HepG2 (cell line): ENCODE data around the gene PRKN. TPM values are rescaled to one million over a fixed set of nuclear protein-coding genes. Genes with fewer than 3 reads are reported as not detected.
A peak's percentile ranks its signal among the peaks of the same experiment; 100 is the strongest.

Experiments used
- ATAC-seq: fragments of 200-7000 bp; cut with Tn5 transposase; 3 replicates; pipeline ENCODE4 v1.9.1; 2020; ENCODE audit warnings: mild to moderate bottlenecking, moderate library complexity
- BruUV-seq: library from RNA; stranded (reverse); fragments of 400-500 nt; replicated peaks from 2 replicates; lab custom pipeline; 2021; lab: Mats Ljungman, UMichigan
- CTCF ChIA-PET: fragments of 300-600 bp; formaldehyde crosslinking; extraction: SDS; loops from one replicate; lab custom pipeline; 2021; ENCODE audit warnings: low total read pairs, inconsistent platforms, low intra/inter-chr PET ratio; lab: Yijun Ruan, JAX
- POLR2A ChIA-PET: fragments of 350-600 bp; sonication (Branson Sonifier 250); formaldehyde crosslinking; loops from one replicate; lab custom pipeline; 2020; ENCODE audit warnings: antibody characterized with exemption, inconsistent platforms; lab: Yijun Ruan, JAX
- DNase-seq: peaks from one replicate; pipeline ENCODE4 v3.0.0-alpha.2; 2015; ENCODE audit warnings: low spot score
- FAIRE-seq: peaks from 3 replicates; lab custom pipeline; 2011; peaks lifted over from hg19 to GRCh38; lab: Jason Lieb, UNC
- H2AFZ ChIP-seq: one replicate; pipeline ENCODE4 v1.6.1; 2011; ENCODE audit warnings: low read length, inconsistent platforms
- H3K27ac ChIP-seq: fragments of 300-600 bp; 3 replicates; pipeline ENCODE4 v1.8.0; 2011; ENCODE audit warnings: mixed run types, mild to moderate bottlenecking, mixed read lengths, low read length, inconsistent platforms; ENCODE audit not compliant: insufficient read depth; ENCODE audit errors: extremely low read length
- H3K27me3 ChIP-seq, 2 experiments: fragments of 200-600 bp in 1 of 2; 2 replicates in 1 of 2; 3 replicates in 1 of 2; pipeline versions ENCODE4 v1.6.0 to v1.8.0; 2011; ENCODE audit warnings: low read length in 2 of 2, mild to moderate bottlenecking in 2 of 2, moderate library complexity in 2 of 2, inconsistent platforms in 1 of 2; ENCODE audit not compliant: insufficient read depth in 2 of 2, control insufficient read depth in 1 of 2
- H3K36me3 ChIP-seq, 2 experiments: fragments of 200-600 bp in 1 of 2; replicated peaks in 1 of 2; 2 replicates in 1 of 2; 3 replicates in 1 of 2; pipeline versions ENCODE4 v1.5.1 to v1.8.0; 2011; ENCODE audit warnings: low read length in 2 of 2, inconsistent platforms in 1 of 2; ENCODE audit not compliant: insufficient read depth in 2 of 2, control insufficient read depth in 1 of 2
- H3K4me1 ChIP-seq: 2 replicates; pipeline ENCODE4 v1.5.1; 2012; ENCODE audit warnings: low read length, inconsistent platforms; ENCODE audit not compliant: insufficient read depth
- H3K4me2 ChIP-seq: 2 replicates; pipeline ENCODE4 v1.6.0; 2011; ENCODE audit warnings: low read depth, low read length, inconsistent platforms
- H3K4me3 ChIP-seq, 3 experiments: fragments of 200-600 bp in 1 of 3; sonication (generic), shearing (Covaris generic) in 1 of 3; replicated peaks in 1 of 3; 2 replicates each; pipeline ENCODE4 v1.5.1; 2011 to 2016; ENCODE audit warnings: low read length in 3 of 3, inconsistent platforms in 2 of 3, low read depth in 2 of 3, mild to moderate bottlenecking in 2 of 3, control low read depth in 1 of 3, mixed read lengths in 1 of 3; ENCODE audit not compliant: insufficient read depth in 1 of 3
- H3K79me2 ChIP-seq: one replicate; pipeline ENCODE4 v1.6.1; 2011; ENCODE audit warnings: low read length, inconsistent platforms; ENCODE audit not compliant: insufficient read depth
- H3K9ac ChIP-seq: 2 replicates; pipeline ENCODE4 v1.6.0; 2011; ENCODE audit warnings: mild to moderate bottlenecking, low read depth, low read length, inconsistent platforms; ENCODE audit not compliant: insufficient read depth
- H3K9me3 ChIP-seq: 2 replicates; pipeline ENCODE4 v1.5.1; 2012; ENCODE audit warnings: mild to moderate bottlenecking, low read length
- H4K20me1 ChIP-seq: 2 replicates; pipeline ENCODE4 v1.6.0; 2011; ENCODE audit warnings: inconsistent platforms, mild to moderate bottlenecking, low read length, moderate library complexity; ENCODE audit not compliant: insufficient read depth
- MAFK ChIP-seq, 2 experiments: IDR thresholded peaks in 1 of 2; conservative IDR thresholded peaks in 1 of 2; 2 replicates each; pipeline ENCODE4 v1.6.1; 2011; ENCODE audit warnings: improper control_type of control experiment in 2 of 2, low read length in 2 of 2
- RCOR2 ChIP-seq: IDR thresholded peaks from 2 replicates; pipeline ENCODE4 v1.6.1; 2016; ENCODE audit warnings: missing biosample characterization, missing genetic modification reagents
- SAFB2 ChIP-seq: sonication (generic); formaldehyde crosslinking; IDR thresholded peaks from 2 replicates; pipeline ENCODE4 v1.5.1; 2020; ENCODE audit warnings: missing genetic modification reagents, low read depth, mild to moderate bottlenecking, borderline replicate concordance
- SMYD3 ChIP-seq: sonication (generic); formaldehyde crosslinking; IDR thresholded peaks from 2 replicates; pipeline ENCODE4 v1.8.1; 2023; ENCODE audit warnings: mild to moderate bottlenecking, missing genetic modification reagents
- SOX5 ChIP-seq: IDR thresholded peaks from 2 replicates; pipeline ENCODE4 v1.6.1; 2016; ENCODE audit warnings: borderline replicate concordance
- ZFP90 ChIP-seq: sonication (generic); formaldehyde crosslinking; IDR thresholded peaks from 2 replicates; pipeline ENCODE4 v1.8.0; 2022; ENCODE audit warnings: missing genetic modification reagents, mild to moderate bottlenecking, inconsistent platforms, borderline replicate concordance
- ZFYVE20 ChIP-seq: sonication (generic); formaldehyde crosslinking; IDR thresholded peaks from 2 replicates; pipeline ENCODE4 v1.8.0; 2023; ENCODE audit warnings: low read depth, mild to moderate bottlenecking, moderate library complexity, missing genetic modification reagents, borderline replicate concordance
- ZNF12 ChIP-seq: sonication (generic); formaldehyde crosslinking; IDR thresholded peaks from 2 replicates; pipeline ENCODE4 v1.5.0; 2020; ENCODE audit warnings: missing genetic modification reagents
- ZNF3 ChIP-seq: IDR thresholded peaks from 2 replicates; pipeline ENCODE4 v1.7.0; 2017; ENCODE audit warnings: inconsistent platforms
- ZNF446 ChIP-seq: sonication (generic); formaldehyde crosslinking; IDR thresholded peaks from 2 replicates; pipeline ENCODE4 v1.5.0; 2020; ENCODE audit warnings: mild to moderate bottlenecking, missing genetic modification reagents
- ZNF562 ChIP-seq: sonication (generic); formaldehyde crosslinking; IDR thresholded peaks from 2 replicates; pipeline ENCODE4 v1.8.0; 2022; ENCODE audit warnings: missing genetic modification reagents, borderline replicate concordance
- ZNF768 ChIP-seq: sonication (generic); formaldehyde crosslinking; IDR thresholded peaks from 2 replicates; pipeline ENCODE4 v1.4.0; 2020; ENCODE audit warnings: missing genetic modification reagents
- WGBS: methylation state at CpG from one replicate; pipeline ENCODE4 v1.1.6; 2017; ENCODE audit warnings: low lambda C conversion rate; 5-methylcytosine and 5-hydroxymethylcytosine counted together
- in situ Hi-C: cut with HindIII; loops from 2 replicates; pipeline ENCODE4 v1.10.0; 2017; ENCODE audit warnings: low pct_unique_long_range_greater_than_20kb; ENCODE audit not compliant: extremely low pct_ligation_motif_present
- intact Hi-C: fragments of 100-400 bp; cut with micrococcal nuclease; formaldehyde crosslinking; loops from one replicate; pipeline ENCODE4 v1.10.0; 2022; ENCODE audit not compliant: unreplicated experiment
- polyA plus RNA-seq, 8 experiments: library from polyadenylated mRNA; depleted of rRNA in 3 of 8; stranded (reverse) in 7 of 8; unstranded in 1 of 8; fragments of >200 nt; fragmentation: Illumina TruSeq in 4 of 8; extraction: Trizol in 4 of 8; gene quantifications; 2 replicates each; pipeline versions ENCODE4 v1.2.1 to v1.2.3, GENCODE V29; 2011 to 2016; ENCODE audit warnings: low read depth in 4 of 8, missing spikeins in 1 of 8, mixed read lengths in 1 of 8; ENCODE audit not compliant: insufficient read depth in 1 of 8
- total RNA-seq, 5 experiments: library from RNA; depleted of rRNA; stranded (reverse); fragments of >200 nt; fragmentation: Illumina TruSeq; extraction: Trizol; gene quantifications; 2 replicates each; pipeline ENCODE4 v1.2.3, GENCODE V29; 2016; ENCODE audit warnings: low read depth in 1 of 5
- TF ChIP-seq, protein P1 (sequence below): IDR thresholded peaks from 2 replicates; pipeline ENCODE4 v1.6.1; 2016; ENCODE audit warnings: mild to moderate bottlenecking
- TF ChIP-seq, protein P2 (sequence below): sonication (generic); formaldehyde crosslinking; IDR thresholded peaks from 2 replicates; pipeline ENCODE4 v1.4.0; 2020; ENCODE audit warnings: missing genetic modification reagents

Gene PRKN
- total and polyA plus RNA-seq, 2 of the 13 experiments (the other 11 are each of a cell fraction or from before 2014, with no cell fraction given): 0.31 to 0.44 TPM

DNA sequence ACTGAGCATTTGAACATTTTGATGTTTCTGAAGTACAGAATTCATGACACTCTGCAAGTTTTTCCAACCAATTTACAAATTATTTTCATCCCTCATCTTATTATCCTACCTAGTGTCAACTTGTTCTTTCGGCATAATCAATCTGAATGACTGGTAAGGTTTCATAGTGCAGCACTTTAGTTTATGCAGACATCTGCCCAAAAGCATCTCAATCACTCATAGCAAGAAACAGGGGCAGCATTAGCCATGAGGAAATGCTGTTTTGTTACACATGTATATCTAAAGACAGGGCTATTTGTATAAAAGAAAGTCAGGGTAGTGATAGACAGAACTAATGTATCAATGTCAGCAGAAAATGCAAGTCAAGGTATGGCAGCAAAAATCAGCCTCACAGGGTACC, 1075.6 kb downstream of the PRKN start:
- Histone ChIP-seq H3K79me2 (no peaks in the 10 kb centered on the region), H3K4me1 (no peaks in the 10 kb centered on the region), H4K20me1 (no peaks in the 10 kb centered on the region), H3K27me3 (no peaks in the 10 kb centered on the region), H3K27ac (no peak overlapping the region), H3K9me3 (no peaks in the 10 kb centered on the region), H3K9ac (no peak overlapping the region), H2AFZ (no peak overlapping the region), H3K4me2 (no peak overlapping the region), H3K36me3 (no peaks in the 10 kb centered on the region), H3K4me3 (no peak overlapping the region)
- BruUV-seq: no TSS peak
- in situ Hi-C loops: no loop called here
- 4% methylated on average over 1 of the region's 1 CpG for WGBS
- intact Hi-C loops: no loop called here
- ATAC-seq (no peak), DNase-seq (no peak), FAIRE-seq (no peak)
- POLR2A ChIA-PET: no interaction called here
- TF ChIP-seq MAFK (conservative IDR thresholded peaks at IDR 0.05 in 1 of 2, IDR thresholded peaks at IDR 0.05 in 1 of 2; ENCODE audit: low read length in 2 of 2): 0 out of 4 replicates have a peak, but pooled peaks of 1 of the 2 experiments have one; percentile 21
- no peak for TF ChIP-seq SMYD3 (CRISPR knock-in tag)
- CTCF ChIA-PET: no interaction called here

DNA sequence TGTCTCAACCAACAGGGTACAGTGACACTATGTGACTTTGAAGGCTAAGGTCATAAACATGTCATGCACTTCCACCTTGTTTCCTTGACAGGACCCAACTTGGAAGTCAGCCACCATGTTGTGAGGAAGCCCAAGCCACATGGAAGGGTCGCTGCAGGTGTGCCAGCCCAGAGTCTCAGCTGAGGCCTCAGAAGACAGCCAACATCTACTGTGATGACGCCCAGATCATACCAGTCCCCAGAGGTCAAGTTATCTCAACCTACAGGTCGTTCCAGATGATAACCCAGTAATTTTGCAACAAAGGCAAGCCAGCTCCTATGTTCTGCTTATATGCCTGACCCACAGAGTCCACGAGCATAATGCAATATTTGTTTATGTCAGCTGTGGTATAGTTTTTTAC, 1077.7 kb downstream of the PRKN start:
- in situ Hi-C loops (no loop called here), intact Hi-C loops (no loop called here)
- Histone ChIP-seq H2AFZ (no peak overlapping the region), H3K4me1 (no peaks in the 10 kb centered on the region), H3K4me2 (no peak overlapping the region), H3K4me3 (no peak overlapping the region), H3K9me3 (no peaks in the 10 kb centered on the region), H3K9ac (no peak overlapping the region), H3K79me2 (no peaks in the 10 kb centered on the region), H4K20me1 (no peaks in the 10 kb centered on the region), H3K27ac (no peak overlapping the region), H3K27me3 (no peaks in the 10 kb centered on the region), H3K36me3 (no peaks in the 10 kb centered on the region)
- FAIRE-seq: no peak
- ChIA-PET POLR2A (no interaction called here), CTCF (no interaction called here)
- 0% methylated on average over 4 of the region's 4 CpGs for WGBS
- BruUV-seq: no TSS peak
- DNase-seq: no peak
- ATAC-seq: no peak
- TF ChIP-seq ZNF12 (no peak), SOX5 (CRISPR knock-in tag) (no peak), ZNF768 (CRISPR knock-in tag) (no peak), ZNF562 (CRISPR knock-in tag) (no peak), ZNF3 (no peak), ZNF446 (no peak), RCOR2 (CRISPR knock-in tag) (no peak), SAFB2 (CRISPR knock-in tag) (no peak), ZFP90 (CRISPR knock-in tag) (no peak), ZFYVE20 (CRISPR knock-in tag) (no peak)
- TF ChIP-seq, protein P1, sequence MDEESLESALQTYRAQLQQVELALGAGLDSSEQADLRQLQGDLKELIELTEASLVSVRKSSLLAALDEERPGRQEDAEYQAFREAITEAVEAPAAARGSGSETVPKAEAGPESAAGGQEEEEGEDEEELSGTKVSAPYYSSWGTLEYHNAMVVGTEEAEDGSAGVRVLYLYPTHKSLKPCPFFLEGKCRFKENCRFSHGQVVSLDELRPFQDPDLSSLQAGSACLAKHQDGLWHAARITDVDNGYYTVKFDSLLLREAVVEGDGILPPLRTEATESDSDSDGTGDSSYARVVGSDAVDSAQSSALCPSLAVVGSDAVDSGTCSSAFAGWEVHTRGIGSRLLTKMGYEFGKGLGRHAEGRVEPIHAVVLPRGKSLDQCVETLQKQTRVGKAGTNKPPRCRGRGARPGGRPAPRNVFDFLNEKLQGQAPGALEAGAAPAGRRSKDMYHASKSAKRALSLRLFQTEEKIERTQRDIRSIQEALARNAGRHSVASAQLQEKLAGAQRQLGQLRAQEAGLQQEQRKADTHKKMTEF (CRISPR knock-in tag): no peak
- TF ChIP-seq, protein P2, sequence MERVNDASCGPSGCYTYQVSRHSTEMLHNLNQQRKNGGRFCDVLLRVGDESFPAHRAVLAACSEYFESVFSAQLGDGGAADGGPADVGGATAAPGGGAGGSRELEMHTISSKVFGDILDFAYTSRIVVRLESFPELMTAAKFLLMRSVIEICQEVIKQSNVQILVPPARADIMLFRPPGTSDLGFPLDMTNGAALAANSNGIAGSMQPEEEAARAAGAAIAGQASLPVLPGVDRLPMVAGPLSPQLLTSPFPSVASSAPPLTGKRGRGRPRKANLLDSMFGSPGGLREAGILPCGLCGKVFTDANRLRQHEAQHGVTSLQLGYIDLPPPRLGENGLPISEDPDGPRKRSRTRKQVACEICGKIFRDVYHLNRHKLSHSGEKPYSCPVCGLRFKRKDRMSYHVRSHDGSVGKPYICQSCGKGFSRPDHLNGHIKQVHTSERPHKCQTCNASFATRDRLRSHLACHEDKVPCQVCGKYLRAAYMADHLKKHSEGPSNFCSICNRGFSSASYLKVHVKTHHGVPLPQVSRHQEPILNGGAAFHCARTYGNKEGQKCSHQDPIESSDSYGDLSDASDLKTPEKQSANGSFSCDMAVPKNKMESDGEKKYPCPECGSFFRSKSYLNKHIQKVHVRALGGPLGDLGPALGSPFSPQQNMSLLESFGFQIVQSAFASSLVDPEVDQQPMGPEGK (CRISPR knock-in tag): no peak
